Smooth muscle cell (in vitro differentiated cells): Measurements from ENCODE around the gene TADA3. TPM values are rescaled to one million over a fixed set of nuclear protein-coding genes. Genes with fewer than 3 reads are reported as not detected.

Experiments
- DNase-seq: peaks from one replicate; lab custom pipeline; 2025; ENCODE audit not compliant: unreplicated experiment; lab: John Stamatoyannopoulos, UW
- H2AFZ ChIP-seq: fragments of 200-600 bp; sonication (generic); 2 replicates; pipeline ENCODE4 v1.6.0; 2016; ENCODE audit warnings: antibody characterized with exemption, low read depth, mild to moderate bottlenecking
- H3F3A ChIP-seq: fragments of 200-600 bp; sonication (generic); 2 replicates; pipeline ENCODE4 v1.6.0; 2017; ENCODE audit warnings: antibody characterized with exemption, low read depth
- H3K27ac ChIP-seq: fragments of 200-600 bp; sonication (generic); 2 replicates; pipeline ENCODE4 v1.5.1; 2016; ENCODE audit warnings: low read depth, mild to moderate bottlenecking
- H3K27me3 ChIP-seq: fragments of 200-600 bp; sonication (generic); 2 replicates; pipeline ENCODE4 v1.6.1; 2016; ENCODE audit warnings: low read depth, mild to moderate bottlenecking
- H3K36me3 ChIP-seq: fragments of 200-600 bp; sonication (generic); 2 replicates; pipeline ENCODE4 v1.5.1; 2016; ENCODE audit warnings: low read depth
- H3K4me1 ChIP-seq: fragments of 200-600 bp; sonication (generic); 2 replicates; pipeline ENCODE4 v1.5.1; 2016; ENCODE audit warnings: low read depth
- H3K4me2 ChIP-seq: fragments of 200-600 bp; sonication (generic); 2 replicates; pipeline ENCODE4 v1.6.0; 2016; ENCODE audit warnings: mild to moderate bottlenecking
- H3K4me3 ChIP-seq: fragments of 200-600 bp; sonication (generic); 2 replicates; pipeline ENCODE4 v1.5.1; 2016; ENCODE audit warnings: mild to moderate bottlenecking
- H3K79me2 ChIP-seq: fragments of 200-600 bp; sonication (generic); 2 replicates; pipeline ENCODE4 v1.6.0; 2016; ENCODE audit warnings: low read depth, mild to moderate bottlenecking
- H3K9ac ChIP-seq: fragments of 200-600 bp; sonication (generic); 2 replicates; pipeline ENCODE4 v1.6.0; 2016; ENCODE audit warnings: low read depth
- H3K9me3 ChIP-seq: fragments of 200-600 bp; sonication (generic); replicated peaks from 2 replicates; pipeline ENCODE4 v1.5.1; 2016; ENCODE audit warnings: low read depth
- H4K20me1 ChIP-seq: fragments of 200-600 bp; sonication (generic); 2 replicates; pipeline ENCODE4 v1.6.0; 2016; ENCODE audit warnings: low read depth
- WGBS: methylation state at CpG from one replicate; pipeline ENCODE4 v1.1.7; 2016; ENCODE audit warnings: low lambda C conversion rate; 5-methylcytosine and 5-hydroxymethylcytosine counted together
- polyA plus RNA-seq: library from polyadenylated mRNA; unstranded; fragments of >200 nt; fragmentation: Nextera tagmentation; extraction: Ambion mirVana; gene quantifications from 2 replicates; pipeline ENCODE4 v1.2.1, GENCODE V29; 2016
- total RNA-seq: library from RNA; depleted of rRNA; stranded (reverse); fragments of >200 nt; gene quantifications from 2 replicates; pipeline ENCODE4 v1.2.3, GENCODE V29; 2014
- TF ChIP-seq, protein P1 (sequence below): fragments of 200-600 bp; sonication (generic); IDR thresholded peaks from 2 replicates; pipeline ENCODE4 v1.5.1; 2017; ENCODE audit warnings: borderline replicate concordance, mild to moderate bottlenecking, antibody characterized with exemption; ENCODE audit not compliant: insufficient read depth, poor library complexity, severe bottlenecking

The TADA3 gene
- total and polyA plus RNA-seq, 2 experiments from 2014 or later = 51.8 to 79.6 TPM

DNA sequence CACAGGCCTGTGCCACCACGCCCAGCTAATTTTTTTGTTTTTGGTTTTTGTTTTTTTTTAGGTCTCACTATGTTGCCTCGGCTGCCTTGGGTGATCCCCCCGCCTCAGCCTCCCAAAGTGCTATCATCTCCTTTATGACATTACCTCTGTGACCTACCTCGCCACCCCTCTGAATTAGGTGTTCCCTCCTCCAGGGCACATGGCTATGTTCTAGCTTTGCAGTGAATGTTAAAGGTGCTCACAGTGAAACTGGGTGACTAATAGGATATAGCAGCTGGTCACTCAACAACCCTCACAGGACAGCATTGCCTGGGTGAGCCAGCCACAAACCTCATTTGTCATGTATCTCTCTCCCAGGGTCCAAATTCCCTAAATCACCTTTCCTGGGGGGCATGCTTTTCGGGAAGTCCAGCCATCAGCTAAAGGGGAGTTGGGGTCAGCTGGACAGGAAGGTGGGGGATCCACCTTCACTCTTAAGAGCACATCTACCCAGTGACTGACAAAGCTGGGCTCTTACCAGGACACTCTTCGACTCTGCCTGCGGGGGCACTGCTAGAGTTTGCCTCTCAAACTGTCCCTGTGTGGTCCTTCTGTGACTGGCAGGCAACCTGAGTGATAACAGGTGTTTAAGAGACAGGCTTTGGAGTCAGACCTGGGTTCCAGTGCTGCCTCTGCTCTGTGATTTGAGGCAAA, 16.2 kb upstream of the TADA3 start:
- H3K27ac ChIP-seq = peak overlapping the region; percentile 84
- DNase-seq = no peak
- H3K4me2 ChIP-seq = no peak overlapping the region

DNA sequence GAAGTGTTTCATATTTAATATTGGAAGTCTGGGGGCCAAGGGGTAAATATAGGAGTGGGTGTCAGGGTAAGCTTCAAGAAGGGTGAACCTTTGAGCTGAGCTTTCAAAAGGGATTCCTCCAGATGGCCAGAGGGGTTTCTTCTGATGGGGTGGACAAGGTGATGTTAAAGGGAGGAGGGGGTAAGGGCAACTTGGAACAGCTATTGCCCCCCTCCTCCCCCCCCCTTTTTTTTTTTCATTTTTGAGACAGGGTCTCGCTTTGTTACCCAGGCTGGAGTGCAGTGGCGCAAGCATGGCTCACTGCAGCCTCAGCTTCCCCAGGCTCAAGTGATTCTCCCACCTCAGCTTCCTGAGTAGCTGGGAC, 15.7 kb upstream of the TADA3 start:
- no peak for DNase-seq
- 100% methylated on average over 2 of the region's 2 CpGs for WGBS
- no peak overlapping the region for H3K4me2 ChIP-seq
- no peak overlapping the region for H3K27ac ChIP-seq
- peaks cover 33% of the 10 kb centered on the region for H3F3A ChIP-seq
- H3K79me2 ChIP-seq = no peaks in the 10 kb centered on the region
- H3K36me3 ChIP-seq = peaks cover 6% of the 10 kb centered on the region
- no peaks in the 10 kb centered on the region for H4K20me1 ChIP-seq
- no peak overlapping the region for H3K4me3 ChIP-seq
- no peak overlapping the region for H3K9ac ChIP-seq
- H3K27me3 ChIP-seq = no peaks in the 10 kb centered on the region
- H3K4me1 ChIP-seq = peaks cover 13% of the 10 kb centered on the region
- TF ChIP-seq, protein P1, sequence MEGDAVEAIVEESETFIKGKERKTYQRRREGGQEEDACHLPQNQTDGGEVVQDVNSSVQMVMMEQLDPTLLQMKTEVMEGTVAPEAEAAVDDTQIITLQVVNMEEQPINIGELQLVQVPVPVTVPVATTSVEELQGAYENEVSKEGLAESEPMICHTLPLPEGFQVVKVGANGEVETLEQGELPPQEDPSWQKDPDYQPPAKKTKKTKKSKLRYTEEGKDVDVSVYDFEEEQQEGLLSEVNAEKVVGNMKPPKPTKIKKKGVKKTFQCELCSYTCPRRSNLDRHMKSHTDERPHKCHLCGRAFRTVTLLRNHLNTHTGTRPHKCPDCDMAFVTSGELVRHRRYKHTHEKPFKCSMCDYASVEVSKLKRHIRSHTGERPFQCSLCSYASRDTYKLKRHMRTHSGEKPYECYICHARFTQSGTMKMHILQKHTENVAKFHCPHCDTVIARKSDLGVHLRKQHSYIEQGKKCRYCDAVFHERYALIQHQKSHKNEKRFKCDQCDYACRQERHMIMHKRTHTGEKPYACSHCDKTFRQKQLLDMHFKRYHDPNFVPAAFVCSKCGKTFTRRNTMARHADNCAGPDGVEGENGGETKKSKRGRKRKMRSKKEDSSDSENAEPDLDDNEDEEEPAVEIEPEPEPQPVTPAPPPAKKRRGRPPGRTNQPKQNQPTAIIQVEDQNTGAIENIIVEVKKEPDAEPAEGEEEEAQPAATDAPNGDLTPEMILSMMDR = no peak
- no peak overlapping the region for H2AFZ ChIP-seq
- H3K9me3 ChIP-seq = no peaks in the 10 kb centered on the region

More for the DNA sequence above, 16.2 kb upstream of the TADA3 start:
- Histone ChIP-seq H3K9ac (no peak overlapping the region), H3K9me3 (no peaks in the 10 kb centered on the region), H4K20me1 (no peaks in the 10 kb centered on the region), H3K4me3 (no peak overlapping the region), H2AFZ (no peak overlapping the region), H3K4me1 (peaks cover 13% of the 10 kb centered on the region), H3F3A (peaks cover 33% of the 10 kb centered on the region), H3K79me2 (no peaks in the 10 kb centered on the region), H3K36me3 (peaks cover under 1% of the 10 kb centered on the region), H3K27me3 (no peaks in the 10 kb centered on the region)
- 81% methylated on average over 7 of the region's 7 CpGs for WGBS
- TF ChIP-seq, protein P1 = no peak

DNA sequence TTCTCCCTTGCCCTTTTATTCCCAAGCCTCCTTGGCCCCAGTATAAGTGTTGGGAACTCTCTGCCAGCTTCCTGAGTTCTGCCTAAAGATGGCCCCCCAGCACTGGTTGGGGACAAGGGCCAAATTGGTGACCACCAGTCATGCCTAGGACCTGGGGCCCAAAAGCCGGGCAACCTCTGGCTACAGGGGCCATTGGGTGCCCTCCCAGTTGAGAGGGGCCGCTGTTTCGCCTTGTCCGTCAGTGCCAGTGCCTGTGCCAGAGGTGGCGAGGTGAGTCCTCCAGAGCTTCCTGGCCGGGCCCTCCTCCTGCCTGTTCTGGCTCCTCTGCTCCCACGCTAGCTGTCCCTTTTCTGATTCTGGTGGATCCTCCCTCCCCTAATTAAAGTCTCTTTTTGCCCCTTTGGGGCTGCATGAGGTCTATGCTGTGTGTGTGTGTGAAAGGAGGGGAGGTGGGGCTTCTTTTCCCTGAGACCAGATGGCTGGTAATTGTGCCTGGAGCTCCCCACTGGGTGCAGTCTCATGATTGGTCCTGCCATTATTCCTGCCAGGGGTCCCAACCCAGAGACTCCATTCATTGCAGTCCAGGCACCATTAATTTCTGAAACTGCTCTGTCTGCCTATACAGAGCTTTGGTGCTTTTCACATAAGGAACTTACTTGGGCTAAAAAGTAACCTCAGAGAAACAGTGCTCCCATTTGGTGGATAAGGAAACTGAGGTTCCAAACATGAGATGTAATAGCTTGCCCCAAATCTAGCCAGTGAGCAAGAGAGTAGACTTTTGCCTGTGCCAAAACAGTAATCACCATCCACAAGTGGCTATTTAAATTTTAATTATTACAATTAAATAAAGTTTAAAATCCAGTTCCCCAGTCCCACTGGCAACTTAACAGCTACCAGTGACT, 14.7 kb upstream of the TADA3 start:
- H3K9ac ChIP-seq = no peak overlapping the region
- H3K4me3 ChIP-seq = no peak overlapping the region
- 97% methylated on average over 7 of the region's 7 CpGs for WGBS
- H3K36me3 ChIP-seq = peaks cover 6% of the 10 kb centered on the region
- no peaks in the 10 kb centered on the region for H3K9me3 ChIP-seq
- TF ChIP-seq, protein P1 = no peak
- DNase-seq = no peak
- peaks cover 33% of the 10 kb centered on the region for H3F3A ChIP-seq
- no peak overlapping the region for H3K4me2 ChIP-seq
- H4K20me1 ChIP-seq = no peaks in the 10 kb centered on the region
- no peaks in the 10 kb centered on the region for H3K27me3 ChIP-seq
- H2AFZ ChIP-seq = no peak overlapping the region
- H3K4me1 ChIP-seq = peaks cover 13% of the 10 kb centered on the region
- H3K79me2 ChIP-seq = no peaks in the 10 kb centered on the region
- H3K27ac ChIP-seq = no peak overlapping the region
